ENCODE results near the gene ROMO1.
"Not testable (repeated sequence)": the region's sequence is repeated elsewhere in the genome, so short reads cannot be mapped to it uniquely, and the experiment has no call there.

The ROMO1 gene

GRCh38 chr20:35713120-35713519 lies 13.9 kb downstream of the ROMO1 start:
- not testable (repeated sequence) for DNase-seq

- no peak for DNase-seq
Measured at GRCh38 chr20:35714127-35714526, 14.9 kb downstream of the ROMO1 start.

- DNase-seq: no peak
Measured at GRCh38 chr20:35715652-35716051, 16.4 kb downstream of the ROMO1 start.

GRCh38 chr20:35716330-35716729 lies 17.1 kb downstream of the ROMO1 start:
- DNase-seq: no peak

- DNase-seq: not testable (repeated sequence)
Measured at GRCh38 chr20:35718321-35718720, 19.1 kb downstream of the ROMO1 start.

GRCh38 chr20:35718972-35719635 lies 19.9 kb downstream of the ROMO1 start:
- no peak for DNase-seq

- DNase-seq: no peak
Measured at GRCh38 chr20:35719717-35720116, 20.5 kb downstream of the ROMO1 start.

- no peak for DNase-seq
Measured at GRCh38 chr20:35720165-35721123, 21.2 kb downstream of the ROMO1 start.

GRCh38 chr20:35721219-35721618 lies 22.0 kb downstream of the ROMO1 start:
- DNase-seq: no peak

GRCh38 chr20:35721621-35722020 lies 22.4 kb downstream of the ROMO1 start:
- DNase-seq: no peak

- DNase-seq: not testable (repeated sequence)
Measured at GRCh38 chr20:35723275-35723639, 24.1 kb downstream of the ROMO1 start.

- DNase-seq: not testable (repeated sequence)
Measured at GRCh38 chr20:35723652-35724320, 24.6 kb downstream of the ROMO1 start.

- no peak for DNase-seq
Measured at GRCh38 chr20:35724321-35725230, 25.4 kb downstream of the ROMO1 start.

GRCh38 chr20:35726842-35727711 lies 27.9 kb downstream of the ROMO1 start:
- DNase-seq: no peak

- no peak for DNase-seq
Measured at GRCh38 chr20:35729283-35729807, 30.1 kb downstream of the ROMO1 start.

- DNase-seq: no peak
Measured at GRCh38 chr20:35729836-35730582, 30.8 kb downstream of the ROMO1 start.

- no peak for DNase-seq
Measured at GRCh38 chr20:35730583-35731468, 31.6 kb downstream of the ROMO1 start.

- DNase-seq: no peak
Measured at GRCh38 chr20:35731469-35731788, 32.2 kb downstream of the ROMO1 start.

- no peak for DNase-seq
Measured at GRCh38 chr20:35731862-35732643, 32.8 kb downstream of the ROMO1 start.

Data from NCI-H187 (cell line).